Ovary (tissue), 3 donors: Measurements from ENCODE around the gene PPM1F.

ENCODE experiments used
- POLR2A ChIP-seq: fragments of 450-650 bp; IDR thresholded peaks from one replicate; pipeline ENCODE4 v1.6.1; 2017; ENCODE audit warnings: antibody characterized with exemption, mild to moderate bottlenecking, moderate library complexity
- TF ChIP-seq, protein P1 (sequence below), 3 donors: fragments of 450-650 bp in 2 of 3; fragments of 200-600 bp in 1 of 3; IDR thresholded peaks; one replicate each; pipeline versions ENCODE4 v1.5.1 to v1.8.0; 2016 to 2022; ENCODE audit warnings: antibody characterized with exemption in 3 of 3, mild to moderate bottlenecking in 1 of 3
- donor health status: DM: no; HTN: no; CAD: no.

- no peak for TF ChIP-seq POLR2A
- TF ChIP-seq, protein P1, sequence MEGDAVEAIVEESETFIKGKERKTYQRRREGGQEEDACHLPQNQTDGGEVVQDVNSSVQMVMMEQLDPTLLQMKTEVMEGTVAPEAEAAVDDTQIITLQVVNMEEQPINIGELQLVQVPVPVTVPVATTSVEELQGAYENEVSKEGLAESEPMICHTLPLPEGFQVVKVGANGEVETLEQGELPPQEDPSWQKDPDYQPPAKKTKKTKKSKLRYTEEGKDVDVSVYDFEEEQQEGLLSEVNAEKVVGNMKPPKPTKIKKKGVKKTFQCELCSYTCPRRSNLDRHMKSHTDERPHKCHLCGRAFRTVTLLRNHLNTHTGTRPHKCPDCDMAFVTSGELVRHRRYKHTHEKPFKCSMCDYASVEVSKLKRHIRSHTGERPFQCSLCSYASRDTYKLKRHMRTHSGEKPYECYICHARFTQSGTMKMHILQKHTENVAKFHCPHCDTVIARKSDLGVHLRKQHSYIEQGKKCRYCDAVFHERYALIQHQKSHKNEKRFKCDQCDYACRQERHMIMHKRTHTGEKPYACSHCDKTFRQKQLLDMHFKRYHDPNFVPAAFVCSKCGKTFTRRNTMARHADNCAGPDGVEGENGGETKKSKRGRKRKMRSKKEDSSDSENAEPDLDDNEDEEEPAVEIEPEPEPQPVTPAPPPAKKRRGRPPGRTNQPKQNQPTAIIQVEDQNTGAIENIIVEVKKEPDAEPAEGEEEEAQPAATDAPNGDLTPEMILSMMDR (IDR thresholded peaks at IDR 0.05) = no peak
These were observed 32.9 kb downstream of the PPM1F start for GRCh38 chr22:21919526-21920307.
